Left ventricle myocardium superior (tissue), 1 donor: Measurements from ENCODE around the gene PHF12. TPM values are rescaled to one million over a fixed set of nuclear protein-coding genes. Genes with fewer than 3 reads are reported as not detected.

Experiments used
- ATAC-seq: fragments of 200-7000 bp; cut with Tn5 transposase; one replicate; pipeline ENCODE4 v1.9.1; 2020; ENCODE audit warnings: mild to moderate bottlenecking, moderate library complexity
- DNase-seq: peaks from one replicate; pipeline ENCODE4 v3.0.0-alpha.2; 2020
- intact Hi-C: fragments of 100-400 bp; cut with micrococcal nuclease; formaldehyde crosslinking; loops from one replicate; pipeline ENCODE4 v1.11.0; 2022
- total RNA-seq: library from RNA; stranded (reverse); fragmentation: NEBNext Ultra II Directional; extraction: Animal tissue kit (Norgen Biotek cat#: 25700); gene quantifications from one replicate; pipeline ENCODE4 v1.2.1, GENCODE V29; 2021
- donor health status: DM: no; HTN: yes; CAD: no; lungs with severe emphysema.

The PHF12 gene
- total RNA-seq, 1 donor from 2014 or later: 20.4 TPM

- intact Hi-C loops: no loop called here
- DNase-seq (no peak), ATAC-seq (no peak)
These were observed 26.5 kb upstream of the PHF12 start for GRCh38 chr17:28977659-28978355.

GRCh38 chr17:28975646-28976045, 24.3 kb upstream of the PHF12 start:
- intact Hi-C loops: no loop called here
- ATAC-seq (no peak), DNase-seq (peak; percentile 55)

GRCh38 chr17:28975031-28975430, 23.7 kb upstream of the PHF12 start:
- DNase-seq: peak; percentile 46
- ATAC-seq: peak; percentile 34
- intact Hi-C loops: no loop called here

- intact Hi-C loops: no loop called here
These were observed 23.1 kb upstream of the PHF12 start for GRCh38 chr17:28974451-28974850.

GRCh38 chr17:28973425-28973824, 22.1 kb upstream of the PHF12 start:
- DNase-seq: peak; percentile 93
- peak; percentile 82 for ATAC-seq
- intact Hi-C loops: no loop called here

More at GRCh38 chr17:28974451-28974850, 23.1 kb upstream of the PHF12 start:
- DNase-seq: peak; percentile 65
- ATAC-seq: peak; percentile 70

GRCh38 chr17:28972437-28972836, 21.1 kb upstream of the PHF12 start:
- DNase-seq (no peak), ATAC-seq (no peak)
- intact Hi-C loops: no loop called here

GRCh38 chr17:28970879-28971278, 19.6 kb upstream of the PHF12 start:
- intact Hi-C loops: no loop called here
- no peak for DNase-seq
- no peak for ATAC-seq

- intact Hi-C loops: loop anchor here (5.0 kb wide), 1 partner anchor 142 kb away; no protein-coding TSS in a partner anchor
- ATAC-seq (no peak), DNase-seq (no peak)
These were observed 18.5 kb upstream of the PHF12 start for GRCh38 chr17:28969706-28970393.

GRCh38 chr17:28968914-28969295, 17.6 kb upstream of the PHF12 start:
- intact Hi-C loops: loop anchor here (5.0 kb wide), 1 partner anchor 143 kb away; no protein-coding TSS in a partner anchor
- DNase-seq: no peak
- no peak for ATAC-seq

- peak; percentile 59 for DNase-seq
- ATAC-seq: peak; percentile 57
- intact Hi-C loops: loop anchor here (5.0 kb wide), 1 partner anchor 144 kb away; no protein-coding TSS in a partner anchor
These were observed 17.1 kb upstream of the PHF12 start for GRCh38 chr17:28968231-28968913.

- DNase-seq (no peak), ATAC-seq (no peak)
- intact Hi-C loops: loop anchor here (5.0 kb wide), 1 partner anchor 145 kb away; no protein-coding TSS in a partner anchor
These were observed 16.2 kb upstream of the PHF12 start for GRCh38 chr17:28967221-28968135.

GRCh38 chr17:28963841-28964240, 12.5 kb upstream of the PHF12 start:
- ATAC-seq: no peak
- DNase-seq: no peak
- intact Hi-C loops: no loop called here

GRCh38 chr17:28963055-28963611, 11.8 kb upstream of the PHF12 start:
- intact Hi-C loops: no loop called here
- no peak for ATAC-seq
- no peak for DNase-seq

- DNase-seq: no peak
- intact Hi-C loops: no loop called here
- no peak for ATAC-seq
These were observed 10.1 kb upstream of the PHF12 start for GRCh38 chr17:28961391-28961790.

GRCh38 chr17:28960256-28961061, 9.1 kb upstream of the PHF12 start:
- intact Hi-C loops: no loop called here
- ATAC-seq (no peak), DNase-seq (no peak)

GRCh38 chr17:28959471-28959871, 8.2 kb upstream of the PHF12 start:
- intact Hi-C loops: no loop called here
- no peak for DNase-seq
- ATAC-seq: no peak

GRCh38 chr17:28958820-28959455, 7.6 kb upstream of the PHF12 start:
- no peak for ATAC-seq
- DNase-seq: no peak
- intact Hi-C loops: no loop called here

GRCh38 chr17:28957992-28958355, 6.7 kb upstream of the PHF12 start:
- intact Hi-C loops: no loop called here
- DNase-seq (no peak), ATAC-seq (no peak)
